Ishikawa (cell line): ENCODE measurements around the gene MAGEB3.
A peak's percentile ranks its signal among the peaks of the same experiment; 100 is the strongest.

Source experiments
- EGR1 ChIP-seq: IDR thresholded peaks from 2 replicates; pipeline ENCODE4 v1.6.1; 2012
- EP300 ChIP-seq: IDR thresholded peaks from 2 replicates; pipeline ENCODE4 v1.6.1; 2012; ENCODE audit warnings: borderline replicate concordance
- TEAD4 ChIP-seq: IDR thresholded peaks from 2 replicates; pipeline ENCODE4 v1.6.1; 2012

MAGEB3 gene

GRCh38 chrX:30283456-30284200, 53.2 kb downstream of the MAGEB3 start:
- TF ChIP-seq EGR1 (no peak), EP300 (peak; percentile 50; the same call in 1 of the 2 replicates), TEAD4 (peak; percentile 29; the same call in 1 of the 2 replicates)
